ENCODE results near the gene C11orf42.

C11orf42 gene

DNA sequence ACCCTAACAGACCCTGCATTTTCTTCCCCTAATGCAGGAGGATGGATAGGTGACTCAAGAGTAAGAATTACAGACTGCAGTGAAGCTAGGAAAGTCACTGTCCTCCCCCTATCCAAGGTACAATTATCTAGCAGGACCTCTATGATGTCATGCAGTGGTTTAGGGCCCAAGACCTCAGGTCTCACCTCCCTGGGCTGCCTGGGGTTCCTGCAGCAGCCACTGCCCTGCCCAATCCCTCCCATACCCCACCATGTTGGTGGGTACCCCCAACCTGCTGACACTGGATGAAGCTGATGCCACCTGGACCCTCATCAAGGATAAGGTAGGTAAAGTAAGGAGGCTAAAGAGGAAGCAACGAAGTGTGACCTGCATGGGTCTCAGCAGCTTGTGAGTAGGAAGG lies at the start of gene C11orf42:
TSS of gene C11orf42 (plus strand) at position 192 of the 400 bp plus-strand sequence. CDS start at position 251, 59 bp downstream.
- DNase-seq: no peak

GRCh38 chr11:6156628-6157359 lies 48.6 kb upstream of the C11orf42 start:
- no peak for DNase-seq

GRCh38 chr11:6170226-6170625 lies 35.1 kb upstream of the C11orf42 start, which contains the start of gene OR52B2:
OR52B2 (minus strand) TSS chr11:6170326; CDS start chr11:6170326, 0 bp downstream.
- DNase-seq: no peak

GRCh38 chr11:6175440-6175839 lies 29.9 kb upstream of the C11orf42 start:
- no peak for DNase-seq

GRCh38 chr11:6191742-6192141 lies 13.6 kb upstream of the C11orf42 start:
- DNase-seq: no peak

- DNase-seq: no peak
These were observed 11.2 kb upstream of the C11orf42 start for GRCh38 chr11:6194065-6194581.

DNA sequence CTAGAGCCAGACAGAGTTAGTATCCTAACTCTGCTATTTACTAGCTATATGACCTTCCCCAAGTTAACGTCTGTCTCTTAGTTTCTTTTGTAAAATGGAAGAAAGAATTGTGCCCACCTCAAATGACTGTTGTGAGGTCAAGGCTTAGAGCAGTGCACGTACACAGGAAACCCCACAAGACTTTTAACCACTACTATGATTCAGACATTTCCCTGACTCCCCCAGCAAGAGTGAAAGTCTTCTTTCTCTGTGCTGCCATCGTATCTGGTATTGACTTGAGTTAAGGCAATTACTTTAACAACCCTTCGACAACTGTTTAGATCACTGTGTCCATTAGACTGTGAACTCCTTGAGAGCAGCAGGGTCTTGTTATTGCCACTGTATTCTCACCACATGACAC lies 9.0 kb upstream of the C11orf42 start:
- no peak for DNase-seq

DNA sequence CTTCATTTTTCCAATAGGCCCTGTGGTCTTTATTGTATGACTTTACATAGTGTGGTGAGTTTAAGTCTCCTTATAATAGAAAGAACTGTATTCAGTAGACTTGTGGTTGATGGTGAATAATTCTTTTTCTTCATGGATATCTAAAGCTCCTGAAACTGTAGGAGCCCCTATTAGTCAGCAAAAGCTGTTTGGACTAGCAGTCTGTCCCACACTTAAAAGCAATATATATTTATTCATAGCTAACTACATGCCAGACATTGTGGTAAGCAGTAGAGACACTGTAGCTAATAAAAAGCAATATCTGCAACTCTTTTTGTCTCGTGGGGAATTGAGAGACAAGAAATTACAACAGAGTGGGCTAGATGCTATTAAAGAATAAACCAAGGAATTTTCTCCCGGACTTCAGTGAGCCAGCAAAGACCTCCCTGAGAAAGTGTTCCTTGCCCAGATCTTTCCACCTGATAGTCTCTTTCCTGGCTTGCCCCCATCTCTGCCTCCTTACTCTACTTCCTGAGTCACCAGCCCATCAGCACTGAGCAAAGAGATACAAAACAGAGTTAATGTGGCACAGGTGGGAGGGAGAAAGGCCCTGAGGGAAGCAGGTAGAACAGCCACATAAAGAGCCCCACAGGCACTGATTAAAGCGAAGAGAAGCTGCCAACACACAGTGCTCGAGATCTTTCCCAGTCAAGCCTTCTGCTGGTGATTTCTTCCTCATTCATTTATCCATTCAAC lies 7.7 kb upstream of the C11orf42 start:
- no peak for DNase-seq

DNA sequence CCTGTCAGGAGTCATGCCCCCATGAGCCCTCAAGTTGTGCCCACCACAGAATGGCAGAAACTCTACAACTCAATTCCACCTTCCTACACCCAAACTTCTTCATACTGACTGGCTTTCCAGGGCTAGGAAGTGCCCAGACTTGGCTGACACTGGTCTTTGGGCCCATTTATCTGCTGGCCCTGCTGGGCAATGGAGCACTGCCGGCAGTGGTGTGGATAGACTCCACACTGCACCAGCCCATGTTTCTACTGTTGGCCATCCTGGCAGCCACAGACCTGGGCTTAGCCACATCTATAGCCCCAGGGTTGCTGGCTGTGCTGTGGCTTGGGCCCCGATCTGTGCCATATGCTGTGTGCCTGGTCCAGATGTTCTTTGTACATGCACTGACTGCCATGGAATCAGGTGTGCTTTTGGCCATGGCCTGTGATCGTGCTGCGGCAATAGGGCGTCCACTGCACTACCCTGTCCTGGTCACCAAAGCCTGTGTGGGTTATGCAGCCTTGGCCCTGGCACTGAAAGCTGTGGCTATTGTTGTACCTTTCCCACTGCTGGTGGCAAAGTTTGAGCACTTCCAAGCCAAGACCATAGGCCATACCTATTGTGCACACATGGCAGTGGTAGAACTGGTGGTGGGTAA lies 6.1 kb upstream of the C11orf42 start, which contains the start of gene OR52W1:
TSS of gene OR52W1 (plus strand) at position 51 of the 637 bp plus-strand sequence. CDS start at position 51, 0 bp downstream.
- DNase-seq: no peak

DNA sequence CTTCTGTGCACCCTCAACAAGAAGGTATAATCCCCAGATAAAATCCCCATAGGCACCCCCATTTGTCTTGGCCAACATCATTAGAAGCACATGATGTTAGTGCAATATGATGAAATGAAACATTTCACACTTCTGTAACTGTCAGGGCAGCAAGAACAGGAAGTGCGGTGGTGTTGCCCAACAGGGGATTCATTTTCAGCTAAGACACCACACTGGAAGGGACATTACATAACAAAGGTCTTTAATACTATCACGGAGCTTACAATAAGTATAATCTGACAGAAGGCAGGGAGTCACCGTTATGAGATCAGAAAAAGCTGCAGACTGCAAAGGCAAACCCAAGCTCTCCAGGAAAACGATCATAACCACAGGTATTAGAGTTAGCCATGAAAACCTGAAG lies 4.4 kb upstream of the C11orf42 start:
- DNase-seq: no peak

GRCh38 chr11:6201481-6201880 lies 3.9 kb upstream of the C11orf42 start:
- DNase-seq: no peak

DNA sequence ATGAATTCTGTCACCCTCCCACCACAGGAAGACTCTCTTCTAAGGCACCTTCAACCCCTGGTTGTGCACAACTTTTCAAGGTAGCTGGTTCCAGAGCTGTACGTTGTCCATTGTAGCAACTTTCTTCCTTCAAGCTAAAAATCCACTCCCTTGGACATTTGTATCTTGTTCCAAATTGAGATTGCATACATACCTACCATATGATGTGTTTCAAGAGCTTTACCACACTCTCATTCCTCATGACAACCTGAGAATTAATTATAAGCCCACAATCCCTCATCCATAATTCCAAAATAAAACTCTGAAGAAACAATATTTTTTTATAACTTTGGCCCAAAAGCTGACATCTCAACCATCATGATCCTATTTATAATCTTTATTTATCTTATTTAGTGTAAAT lies 3.3 kb upstream of the C11orf42 start:
- DNase-seq: no peak

DNA sequence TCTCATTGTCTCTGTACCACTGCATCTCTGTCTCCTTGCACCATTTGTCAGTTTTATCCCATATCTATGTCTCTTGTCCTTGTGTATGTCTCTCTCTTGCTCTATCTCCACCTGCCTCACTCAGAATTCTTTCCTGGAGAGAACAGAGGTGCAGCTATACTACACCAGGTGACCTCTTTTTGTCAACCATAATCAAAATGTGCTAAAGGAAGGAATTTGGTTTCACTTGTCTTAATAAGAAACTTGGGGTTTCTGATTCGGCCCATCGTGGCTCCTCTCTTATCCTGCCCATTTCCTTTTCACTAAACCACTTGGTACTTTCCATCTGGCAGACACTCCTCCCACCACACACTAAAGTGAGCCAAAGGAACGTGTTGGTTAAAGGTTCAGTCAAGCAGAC lies 2.0 kb upstream of the C11orf42 start:
- DNase-seq: no peak

DNA sequence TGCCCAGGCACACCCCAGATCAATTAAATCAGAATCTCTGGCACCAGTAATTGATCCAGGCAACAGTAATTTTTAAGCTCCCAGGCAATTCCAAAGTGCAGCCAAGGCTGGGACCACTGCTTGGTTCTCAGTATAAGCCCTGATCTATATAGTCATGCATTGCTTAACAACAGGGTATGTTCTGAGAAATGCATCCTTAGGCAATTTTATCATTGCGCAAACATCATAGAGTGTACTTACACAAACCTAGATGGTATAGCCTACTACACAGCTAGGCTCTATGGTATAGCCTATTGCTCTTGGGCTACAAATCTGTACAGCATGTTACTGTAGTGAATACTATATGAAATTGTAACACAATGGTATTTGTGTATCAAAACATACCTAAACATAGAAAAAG lies 651 bp upstream of the C11orf42 start:
- DNase-seq: no peak

DNA sequence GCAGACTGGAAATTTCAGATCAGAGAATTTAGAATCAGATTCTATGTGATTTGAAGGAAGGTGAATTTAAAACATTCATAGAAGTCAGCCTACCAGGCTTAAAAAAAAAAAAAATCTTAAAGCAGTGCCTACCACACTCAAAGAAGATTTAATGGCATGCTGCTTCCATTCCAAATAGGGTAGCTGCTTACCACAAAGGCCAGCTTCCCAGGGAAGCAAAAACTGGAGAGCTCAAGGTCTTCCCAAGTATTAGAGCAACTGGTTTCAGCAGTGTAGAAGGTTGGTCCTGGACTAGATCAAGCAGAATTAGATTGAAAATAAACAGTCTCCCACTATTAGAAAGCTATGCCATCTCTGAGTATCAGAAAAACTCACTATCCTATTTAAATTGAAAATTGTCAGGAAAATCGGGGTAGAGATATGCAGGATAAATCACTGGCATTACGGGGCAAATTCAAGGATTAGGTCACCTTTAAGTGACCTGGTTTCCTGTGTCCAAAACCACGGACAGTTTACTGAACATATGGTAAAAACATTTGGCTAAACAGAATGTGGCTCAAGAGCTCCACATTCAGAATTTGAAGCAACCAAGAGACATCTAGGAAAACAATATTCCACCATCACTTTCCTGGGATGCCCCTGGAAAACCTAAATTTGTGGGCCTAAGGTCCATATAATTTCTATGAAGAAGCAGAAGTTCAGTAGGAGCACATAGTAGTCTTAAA lies 1.3 kb downstream of the C11orf42 start:
- no peak for DNase-seq

DNA sequence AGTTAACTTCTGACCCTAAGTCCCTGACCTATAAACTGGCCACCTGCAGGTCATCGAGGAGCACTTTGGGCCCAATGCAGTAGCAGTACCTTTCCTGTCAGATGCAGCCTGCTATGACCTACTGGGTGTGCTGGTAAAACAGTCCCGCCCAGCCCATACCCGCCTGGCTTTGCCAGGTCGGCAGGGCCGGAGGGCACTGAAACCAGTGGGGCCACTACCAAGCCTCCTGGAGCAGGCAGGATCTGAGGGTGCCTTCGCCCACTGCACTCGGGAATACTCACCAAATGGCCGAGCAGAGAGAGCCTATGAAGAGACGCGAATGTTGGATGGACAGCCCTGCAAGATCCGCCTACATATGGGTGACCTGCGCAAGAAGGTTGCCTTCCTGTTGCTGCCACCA lies 4.4 kb downstream of the C11orf42 start:
- DNase-seq: no peak

- DNase-seq: no peak
These were observed 5.1 kb downstream of the C11orf42 start for GRCh38 chr11:6210274-6210955.

DNA sequence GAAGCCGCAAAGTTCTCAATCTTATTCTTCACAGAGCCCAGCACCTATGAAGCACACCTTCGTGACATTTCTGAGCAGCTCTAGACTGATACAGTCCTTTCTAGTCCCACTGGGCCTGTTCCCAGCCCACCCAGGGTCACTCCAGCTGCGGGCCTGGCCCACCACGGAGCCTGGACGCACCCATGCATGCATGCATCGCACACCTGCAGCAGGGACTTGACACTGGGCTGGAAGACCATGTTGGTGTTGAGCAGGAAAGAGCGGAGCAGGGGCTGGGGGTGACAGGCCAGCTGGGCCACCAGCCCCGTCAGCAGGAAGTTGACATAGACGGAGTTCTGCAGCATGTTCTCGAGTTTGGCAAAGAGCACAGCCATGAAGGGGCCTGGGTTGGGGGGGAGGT lies 9.2 kb downstream of the C11orf42 start:
- DNase-seq: no peak

GRCh38 chr11:6216501-6216900 lies 11.1 kb downstream of the C11orf42 start:
- no peak for DNase-seq

DNA sequence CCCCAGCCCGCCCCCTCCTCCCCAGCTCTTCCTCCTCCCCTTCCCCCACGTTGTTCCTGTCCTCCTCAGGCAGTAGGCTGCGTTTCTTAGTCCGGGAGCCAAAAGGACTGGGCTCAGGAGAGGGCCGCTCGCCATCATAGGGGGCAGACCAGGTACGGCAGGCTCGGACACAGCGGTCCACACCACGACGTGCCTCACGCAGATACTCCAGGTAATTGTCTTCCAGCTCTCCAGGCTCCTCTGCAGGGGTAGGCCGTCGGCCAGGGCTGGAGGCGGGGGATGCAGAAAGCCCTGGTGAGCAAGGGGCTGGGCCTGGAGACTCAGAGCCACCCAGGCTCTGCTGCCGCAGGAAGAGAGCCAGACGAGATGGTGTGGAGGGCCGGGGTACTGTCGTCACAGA lies 12.4 kb downstream of the C11orf42 start:
- DNase-seq: no peak

- no peak for DNase-seq
These were observed 14.0 kb downstream of the C11orf42 start for GRCh38 chr11:6219359-6219758.

GRCh38 chr11:6223854-6224253 lies 18.5 kb downstream of the C11orf42 start:
- no peak for DNase-seq
